Measurements from ENCODE around the gene MIOS.
A peak's percentile ranks its signal among the peaks of the same experiment; 100 is the strongest.
"Not testable (repeated sequence)": the region's sequence is repeated elsewhere in the genome, so short reads cannot be mapped to it uniquely, and the experiment has no call there.

Gene MIOS

GRCh38 chr7:7554649-7555575, 11.8 kb upstream of the MIOS start:
- no peak for DNase-seq

GRCh38 chr7:7556852-7557251, 9.8 kb upstream of the MIOS start:
- no peak for DNase-seq

GRCh38 chr7:7557252-7557651, 9.4 kb upstream of the MIOS start:
- DNase-seq: no peak

GRCh38 chr7:7561591-7561990, 5.1 kb upstream of the MIOS start:
- not testable (repeated sequence) for DNase-seq

- DNase-seq: no peak
Observed at GRCh38 chr7:7562736-7563135, 3.9 kb upstream of the MIOS start.

- no peak for DNase-seq
Observed at GRCh38 chr7:7563269-7563668, 3.4 kb upstream of the MIOS start.

- DNase-seq: no peak
Observed at GRCh38 chr7:7563813-7564212, 2.9 kb upstream of the MIOS start.

- no peak for DNase-seq
Observed at GRCh38 chr7:7564323-7564780, 2.3 kb upstream of the MIOS start.

- no peak for DNase-seq
Observed at GRCh38 chr7:7565018-7565680, 1.5 kb upstream of the MIOS start.

GRCh38 chr7:7565746-7566650, 686 bp upstream of the MIOS start:
- DNase-seq: no peak

GRCh38 chr7:7567898-7568531, 1.3 kb downstream of the MIOS start:
- no peak for DNase-seq

- no peak for DNase-seq
Observed at GRCh38 chr7:7568553-7568952, 1.9 kb downstream of the MIOS start.

GRCh38 chr7:7569081-7569527, 2.4 kb downstream of the MIOS start:
- peak; percentile 42 to 56 for DNase-seq

- no peak for DNase-seq
Observed at GRCh38 chr7:7569615-7570014, 2.9 kb downstream of the MIOS start.

GRCh38 chr7:7570584-7570983, 3.9 kb downstream of the MIOS start:
- no peak for DNase-seq

- DNase-seq: no peak
Observed at GRCh38 chr7:7573701-7574100, 7.0 kb downstream of the MIOS start.

GRCh38 chr7:7576344-7576743, 9.7 kb downstream of the MIOS start:
- no peak for DNase-seq

GRCh38 chr7:7577888-7578287, 11.2 kb downstream of the MIOS start:
- DNase-seq: no peak

- DNase-seq: no peak
Observed at GRCh38 chr7:7579638-7580037, 13.0 kb downstream of the MIOS start.

GRCh38 chr7:7581531-7582179, 15.0 kb downstream of the MIOS start:
- DNase-seq: no peak

- DNase-seq: no peak
Observed at GRCh38 chr7:7582596-7582995, 15.9 kb downstream of the MIOS start.

GRCh38 chr7:7583731-7584130, 17.0 kb downstream of the MIOS start:
- DNase-seq: no peak
